HT-29 (cell line): ENCODE measurements around the gene CCNDBP1. TPM values are rescaled to one million over a fixed set of nuclear protein-coding genes. Genes with fewer than 3 reads are reported as not detected.

Experiments used
- DNase-seq: peaks from one replicate; pipeline ENCODE4 v3.0.0-alpha.2; 2015; ENCODE audit warnings: low spot score
- total RNA-seq: library from RNA; depleted of rRNA; stranded (reverse); fragments of >200 nt; shearing (Covaris generic); gene quantifications from 2 replicates; pipeline ENCODE4 v1.2.3, GENCODE V29; 2014; rRNA removed

The CCNDBP1 gene
- total RNA-seq, 1 experiment from 2014 or later, result 39.8 TPM

DNA sequence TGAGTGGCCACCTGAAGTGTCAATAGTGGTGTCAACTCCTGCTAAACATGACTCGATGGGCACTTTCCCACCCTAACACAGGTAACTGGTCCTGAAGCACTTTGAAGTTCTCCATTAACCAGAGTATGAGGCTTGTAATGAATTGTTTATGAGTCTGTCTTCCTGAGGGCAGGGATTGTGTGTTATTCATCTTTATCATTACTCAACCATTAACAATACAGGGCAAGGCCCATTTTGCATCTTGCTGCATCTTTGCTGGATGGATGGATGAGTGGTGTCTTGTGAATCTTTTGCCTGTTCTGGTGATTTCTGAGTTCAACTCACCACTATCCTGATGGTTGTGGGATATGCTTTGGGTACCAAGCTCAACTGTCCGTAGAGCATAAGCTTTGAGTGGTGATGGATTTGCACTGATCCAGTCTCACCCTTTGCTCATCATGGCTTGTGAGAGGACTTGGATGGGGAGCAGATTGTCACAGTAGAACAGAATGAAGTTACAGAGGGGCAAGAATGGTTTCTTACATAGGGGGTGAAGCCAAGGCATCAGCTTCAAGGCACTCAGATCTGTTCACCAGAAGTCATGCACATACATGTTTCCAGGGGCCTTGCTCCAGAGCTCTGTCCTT lies 57.9 kb downstream of the CCNDBP1 start:
- DNase-seq, result no peak

DNA sequence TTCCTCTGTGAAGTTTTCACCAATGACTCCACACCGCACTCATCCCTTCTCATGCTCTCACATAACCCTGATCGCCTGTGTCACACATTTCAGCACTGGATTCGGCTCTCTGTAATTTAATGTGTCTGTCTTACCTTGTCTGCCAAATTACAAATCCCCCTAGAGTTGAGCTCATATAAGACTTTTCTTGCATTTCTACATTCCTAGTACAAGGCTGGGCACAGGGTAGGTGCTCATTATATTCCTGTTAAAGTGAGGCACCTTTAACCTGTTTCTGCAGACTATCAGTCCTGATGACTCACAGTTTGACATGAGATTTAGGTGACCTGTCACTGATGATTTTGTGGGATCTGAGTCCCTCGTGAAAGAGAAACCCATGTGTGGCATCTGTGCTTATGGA lies 58.9 kb downstream of the CCNDBP1 start:
- no peak for DNase-seq

DNA sequence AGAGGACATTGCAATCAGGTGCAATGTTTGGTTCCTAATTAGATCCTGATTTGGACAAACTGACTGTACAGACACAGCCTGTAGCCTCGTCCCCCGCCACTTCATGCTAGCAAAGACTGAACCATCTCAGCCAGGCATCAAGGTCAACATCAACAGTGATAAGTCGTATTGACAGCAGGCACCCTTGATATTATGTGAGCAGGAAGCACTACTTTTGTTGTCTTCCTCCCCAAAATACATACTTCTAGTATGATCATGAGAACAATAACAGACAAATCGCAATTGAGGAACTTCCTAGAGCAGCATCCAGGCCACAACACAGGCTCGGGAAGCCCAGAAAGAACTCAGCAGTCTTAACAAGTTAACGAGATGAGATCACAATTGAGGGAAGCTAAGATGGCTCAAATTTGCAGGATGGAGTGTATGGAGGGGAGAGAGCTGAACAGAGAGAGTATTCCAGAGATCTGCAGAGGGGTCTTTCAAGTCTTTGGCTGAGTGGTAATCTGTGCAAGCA lies 61.1 kb downstream of the CCNDBP1 start:
- DNase-seq, result no peak

Other genes with a start within 250 kb of the CCNDBP1 start
- gene UBR1, start 79.4 kb upstream of the CCNDBP1 start, total RNA-seq, result 20.2 and 23.6 TPM in 2 replicates
- gene TMEM62, start 51.8 kb upstream of the CCNDBP1 start, total RNA-seq, result 61.4 and 66.1 TPM in 2 replicates
- gene EPB42, start 35.6 kb downstream of the CCNDBP1 start, total RNA-seq, result not detected in 2 replicates
- gene TGM5, start 81.5 kb downstream of the CCNDBP1 start, total RNA-seq, result not detected in 2 replicates
- gene TGM7, start 116.9 kb downstream of the CCNDBP1 start, total RNA-seq, result not detected in 2 replicates
- 10.5 and 12.9 TPM in 2 replicates for gene LCMT2, start 145.2 kb downstream of the CCNDBP1 start, total RNA-seq
- gene ZSCAN29, start 185.6 kb downstream of the CCNDBP1 start, total RNA-seq, result 42.2 and 48.7 TPM in 2 replicates
- gene TUBGCP4, start 185.7 kb downstream of the CCNDBP1 start, total RNA-seq, result 35.7 and 37.6 TPM in 2 replicates